Coronary artery (tissue), 2 donors: Measurements from ENCODE around the gene FGF19.

Experiments used
- DNase-seq: peaks from one replicate; pipeline ENCODE4 v3.0.0-alpha.2; 2017; ENCODE audit warnings: low spot score
- H3K27ac ChIP-seq, 2 donors: fragments of 200-600 bp; sonication (generic); one replicate each; pipeline ENCODE4 v1.5.1; 2016 to 2019
- H3K4me3 ChIP-seq: fragments of 200-600 bp; sonication (generic); 2 replicates; pipeline ENCODE4 v1.5.1; 2016; ENCODE audit warnings: mild to moderate bottlenecking, moderate library complexity
- TF ChIP-seq, protein P1 (sequence below): fragments of 200-600 bp; sonication (generic); IDR thresholded peaks from one replicate; pipeline ENCODE4 v1.5.1; 2019; ENCODE audit warnings: antibody characterized with exemption

The FGF19 gene

GRCh38 chr11:69746140-69746539 is 42.3 kb upstream of the FGF19 start:
- DNase-seq, result no peak
- TF ChIP-seq, protein P1, sequence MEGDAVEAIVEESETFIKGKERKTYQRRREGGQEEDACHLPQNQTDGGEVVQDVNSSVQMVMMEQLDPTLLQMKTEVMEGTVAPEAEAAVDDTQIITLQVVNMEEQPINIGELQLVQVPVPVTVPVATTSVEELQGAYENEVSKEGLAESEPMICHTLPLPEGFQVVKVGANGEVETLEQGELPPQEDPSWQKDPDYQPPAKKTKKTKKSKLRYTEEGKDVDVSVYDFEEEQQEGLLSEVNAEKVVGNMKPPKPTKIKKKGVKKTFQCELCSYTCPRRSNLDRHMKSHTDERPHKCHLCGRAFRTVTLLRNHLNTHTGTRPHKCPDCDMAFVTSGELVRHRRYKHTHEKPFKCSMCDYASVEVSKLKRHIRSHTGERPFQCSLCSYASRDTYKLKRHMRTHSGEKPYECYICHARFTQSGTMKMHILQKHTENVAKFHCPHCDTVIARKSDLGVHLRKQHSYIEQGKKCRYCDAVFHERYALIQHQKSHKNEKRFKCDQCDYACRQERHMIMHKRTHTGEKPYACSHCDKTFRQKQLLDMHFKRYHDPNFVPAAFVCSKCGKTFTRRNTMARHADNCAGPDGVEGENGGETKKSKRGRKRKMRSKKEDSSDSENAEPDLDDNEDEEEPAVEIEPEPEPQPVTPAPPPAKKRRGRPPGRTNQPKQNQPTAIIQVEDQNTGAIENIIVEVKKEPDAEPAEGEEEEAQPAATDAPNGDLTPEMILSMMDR, result no peak
- Histone ChIP-seq H3K4me3 (no peak overlapping the region), H3K27ac (no peak overlapping the region)

DNA sequence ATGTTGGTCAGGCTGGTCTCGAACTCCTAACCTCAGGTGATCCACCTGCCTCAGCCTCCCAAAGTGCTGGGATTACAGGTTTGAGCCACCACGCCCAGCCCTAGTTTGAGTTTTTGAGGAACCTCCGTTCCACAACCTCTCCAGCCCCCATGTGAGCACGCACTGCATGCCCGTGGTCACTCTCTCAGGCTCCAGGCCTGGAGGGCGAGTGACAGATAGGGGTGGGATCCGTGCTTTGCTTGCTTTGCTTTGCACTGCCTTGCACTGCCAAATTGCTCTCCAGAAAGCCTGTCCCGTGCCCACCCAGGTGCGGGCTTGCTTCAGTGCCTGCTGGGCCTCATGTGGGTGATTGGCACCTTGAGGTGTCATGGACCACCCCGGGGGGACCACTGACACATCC is 41.4 kb upstream of the FGF19 start:
- Histone ChIP-seq H3K4me3 (no peak overlapping the region), H3K27ac (no peak overlapping the region)
- no peak for DNase-seq
- TF ChIP-seq, protein P1, result no peak

DNA sequence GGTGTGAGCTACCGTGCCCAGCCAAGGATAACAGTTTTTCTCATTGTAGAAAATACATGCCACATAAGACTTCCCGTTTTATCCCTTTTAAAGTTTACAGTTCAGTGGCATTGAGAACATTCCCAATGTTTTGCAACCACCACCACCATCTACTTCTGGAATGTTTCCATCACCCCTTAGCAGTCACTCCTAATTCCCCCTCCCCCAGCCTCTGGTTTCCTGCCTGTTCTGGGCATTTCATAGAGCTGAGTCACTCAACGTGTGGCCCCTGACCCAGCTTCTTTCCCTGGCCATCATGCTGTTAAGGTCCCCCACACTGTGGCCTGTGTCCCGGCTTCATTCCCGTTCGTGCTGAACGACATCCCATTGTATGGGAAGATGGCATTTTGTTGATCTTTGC is 40.6 kb upstream of the FGF19 start:
- H3K4me3 ChIP-seq, result no peak overlapping the region
- TF ChIP-seq, protein P1, result no peak
- no peak for DNase-seq
- no peak overlapping the region for H3K27ac ChIP-seq

GRCh38 chr11:69734841-69735240 is 31.0 kb upstream of the FGF19 start:
- no peak for DNase-seq
- H3K27ac ChIP-seq, result no peak overlapping the region
- no peak overlapping the region for H3K4me3 ChIP-seq
- TF ChIP-seq, protein P1, result no peak

DNA sequence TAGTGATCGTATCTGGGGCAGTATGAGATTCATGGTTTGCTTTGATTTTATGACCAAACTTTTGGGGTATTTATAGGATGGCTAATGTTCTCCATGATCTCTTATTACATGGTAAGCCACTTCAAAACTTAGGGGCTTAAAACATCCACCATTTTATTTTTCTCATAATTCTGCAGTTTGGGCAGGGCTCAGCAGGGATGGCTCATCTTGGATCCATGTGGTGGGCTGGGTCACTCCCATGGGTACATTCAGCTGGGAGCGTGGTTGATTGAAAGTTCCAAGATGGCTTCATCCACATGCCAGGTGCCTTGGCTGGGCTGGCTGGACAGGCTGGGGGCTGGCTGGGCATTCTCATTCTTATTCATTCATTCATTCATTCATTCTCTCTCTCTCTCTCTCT is 30.5 kb upstream of the FGF19 start:
- TF ChIP-seq, protein P1, result no peak
- Histone ChIP-seq H3K27ac (no peak overlapping the region), H3K4me3 (no peak overlapping the region)
- DNase-seq, result no peak

DNA sequence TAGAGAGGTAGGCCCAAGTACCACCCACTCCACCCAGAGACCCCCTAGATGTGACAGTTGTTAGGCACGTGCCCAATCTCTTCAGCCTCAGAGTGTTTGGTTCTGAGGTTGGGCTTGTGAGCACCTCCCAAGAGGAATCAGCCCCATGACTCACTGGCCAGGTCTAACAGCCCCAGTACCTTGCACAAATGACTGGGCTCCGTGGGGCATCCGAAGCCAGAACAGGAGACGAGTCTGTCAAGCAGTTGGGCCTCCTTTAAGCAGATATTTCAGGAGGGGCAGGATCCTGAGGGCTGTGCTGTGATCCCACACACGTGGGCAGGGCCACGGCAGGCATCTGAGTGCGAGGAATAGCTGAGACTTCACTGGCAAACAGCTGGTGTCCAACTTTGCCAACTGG is 29.1 kb upstream of the FGF19 start:
- TF ChIP-seq, protein P1, result no peak
- no peak overlapping the region for H3K27ac ChIP-seq
- no peak overlapping the region for H3K4me3 ChIP-seq
- no peak for DNase-seq

GRCh38 chr11:69731110-69731509 is 27.3 kb upstream of the FGF19 start:
- TF ChIP-seq, protein P1, result no peak
- H3K4me3 ChIP-seq, result no peak overlapping the region
- no peak overlapping the region for H3K27ac ChIP-seq
- DNase-seq, result no peak
